ENCODE data around the gene AARS2. TPM values are rescaled to one million over a fixed set of nuclear protein-coding genes. Genes with fewer than 3 reads are reported as not detected.
A peak's percentile ranks its signal among the peaks of the same experiment; 100 is the strongest.

The AARS2 gene
- total and polyA plus RNA-seq, 12 donors, result 4.7 to 10.9 (median 8.3) TPM

- Histone ChIP-seq H3K9me3 (no peaks in the 10 kb centered on the region), H3K36me3 (peaks cover 0 to 34% (median 15%) of the 10 kb centered on the region in 9 donors), H3K4me1 (peaks cover 5 to 17% (median 14%) of the 10 kb centered on the region in 9 donors), H3K27me3 (peaks cover 0 to 53% (median 44%) of the 10 kb centered on the region in 7 donors), H3K4me3 (peak overlapping the region in 7 of 10 donors; percentile 38 to 63 (median 55)), H3K27ac (no peak overlapping the region)
- intact Hi-C loops (cut with DNase I), result no loop called here
- no peak for TF ChIP-seq CTCF (IDR thresholded peaks at IDR 0.05)
- ATAC-seq, result peak in 3 of 8 donors; percentile 7 to 20 (median 10)
- whole genome bisulfite sequencing, 2 donors, result 38 to 39% methylated on average over 20 of the region's 20 CpGs
- DNase-seq, result no peak
Observed at GRCh38 chr6:44298055-44298803, 14.9 kb downstream of the AARS2 start.

GRCh38 chr6:44297063-44298038 is 15.8 kb downstream of the AARS2 start:
- H3K27ac ChIP-seq, result no peak overlapping the region
- DNase-seq (peak in 1 of 2 donors; percentile 51), ATAC-seq (peak; percentile 54 to 78 (median 67))
- 1% methylated on average over 86 of the region's 86 CpGs for WGBS, 2 donors
- peaks cover 5 to 17% (median 14%) of the 10 kb centered on the region in 9 donors for H3K4me1 ChIP-seq
- H3K36me3 ChIP-seq, result peaks cover 0 to 25% (median 6%) of the 10 kb centered on the region in 9 donors
- H3K4me3 ChIP-seq, result peak overlapping the region; percentile 38 to 63 (median 52)
- TF ChIP-seq CTCF (IDR thresholded peaks at IDR 0.05), result no peak
- H3K9me3 ChIP-seq, result no peaks in the 10 kb centered on the region
- intact Hi-C loops (cut with DNase I), result no loop called here
- peaks cover 0 to 61% (median 53%) of the 10 kb centered on the region in 7 donors for H3K27me3 ChIP-seq

GRCh38 chr6:44294832-44295791 is 18.0 kb downstream of the AARS2 start:
- intact Hi-C loops (cut with DNase I), result no loop called here
- peaks cover 5 to 17% (median 14%) of the 10 kb centered on the region in 9 donors for H3K4me1 ChIP-seq
- peaks cover 0 to 3% (median 0%) of the 10 kb centered on the region in 9 donors for H3K36me3 ChIP-seq
- H3K9me3 ChIP-seq, result no peaks in the 10 kb centered on the region
- peaks cover 0 to 83% (median 75%) of the 10 kb centered on the region in 7 donors for H3K27me3 ChIP-seq
- H3K4me3 ChIP-seq, result no peak overlapping the region
- WGBS, 2 donors, result 68 to 74% methylated on average over 7 of the region's 7 CpGs
- DNase-seq (no peak), ATAC-seq (no peak)
- H3K27ac ChIP-seq, result no peak overlapping the region
- no peak for TF ChIP-seq CTCF (IDR thresholded peaks at IDR 0.05)

Data from heart right ventricle (tissue), 16 donors.